Mucosa of stomach (tissue), 1 donor: ENCODE measurements around the gene IL1RL2.
A peak's percentile ranks its signal among the peaks of the same experiment; 100 is the strongest.

Experiments used
- H3K27me3 ChIP-seq: one replicate; pipeline ENCODE4 v1.7.0; 2013; ENCODE audit warnings: mild to moderate bottlenecking, low read length; ENCODE audit not compliant: control insufficient read depth, insufficient read depth
- H3K36me3 ChIP-seq: one replicate; pipeline ENCODE4 v1.7.0; 2013; ENCODE audit warnings: low read length; ENCODE audit not compliant: control insufficient read depth, insufficient read depth
- H3K4me1 ChIP-seq: one replicate; pipeline ENCODE4 v1.7.0; 2013; ENCODE audit warnings: mild to moderate bottlenecking, low read length; ENCODE audit not compliant: control insufficient read depth, insufficient read depth
- H3K4me3 ChIP-seq: one replicate; pipeline ENCODE4 v1.7.0; 2013; ENCODE audit warnings: low read length
- H3K9ac ChIP-seq: one replicate; pipeline ENCODE4 v1.7.0; 2013; ENCODE audit warnings: mild to moderate bottlenecking, low read length, moderate library complexity
- H3K9me3 ChIP-seq: one replicate; pipeline ENCODE4 v1.7.0; 2013; ENCODE audit warnings: mild to moderate bottlenecking, low read length, moderate library complexity; ENCODE audit not compliant: control insufficient read depth
- donor health status: Pancreatic carcinoma.

The IL1RL2 gene

GRCh38 chr2:102217032-102217431, 30.2 kb downstream of the IL1RL2 start:
- no peaks in the 10 kb centered on the region for H3K36me3 ChIP-seq
- no peaks in the 10 kb centered on the region for H3K4me1 ChIP-seq
- H3K4me3 ChIP-seq = no peak overlapping the region
- H3K9ac ChIP-seq = no peak overlapping the region
- H3K27me3 ChIP-seq = no peaks in the 10 kb centered on the region
- peaks cover 3% of the 10 kb centered on the region for H3K9me3 ChIP-seq

- Histone ChIP-seq H3K4me3 (no peak overlapping the region), H3K36me3 (no peaks in the 10 kb centered on the region), H3K9me3 (no peaks in the 10 kb centered on the region), H3K4me1 (peaks cover 25% of the 10 kb centered on the region), H3K9ac (no peak overlapping the region), H3K27me3 (no peaks in the 10 kb centered on the region)
These were observed 38.3 kb downstream of the IL1RL2 start for GRCh38 chr2:102224824-102225739.

GRCh38 chr2:102226171-102226570, 39.3 kb downstream of the IL1RL2 start:
- H3K36me3 ChIP-seq = no peaks in the 10 kb centered on the region
- no peaks in the 10 kb centered on the region for H3K27me3 ChIP-seq
- no peak overlapping the region for H3K9ac ChIP-seq
- no peaks in the 10 kb centered on the region for H3K9me3 ChIP-seq
- peaks cover 25% of the 10 kb centered on the region for H3K4me1 ChIP-seq
- H3K4me3 ChIP-seq = no peak overlapping the region

- Histone ChIP-seq H3K9ac (peak overlapping the region; percentile 36), H3K4me1 (peaks cover 25% of the 10 kb centered on the region), H3K4me3 (no peak overlapping the region)
These were observed 40.0 kb downstream of the IL1RL2 start for GRCh38 chr2:102226612-102227391.

GRCh38 chr2:102229141-102229769, 42.4 kb downstream of the IL1RL2 start:
- Histone ChIP-seq H3K9me3 (no peaks in the 10 kb centered on the region), H3K9ac (no peak overlapping the region), H3K27me3 (no peaks in the 10 kb centered on the region), H3K36me3 (no peaks in the 10 kb centered on the region), H3K4me3 (no peak overlapping the region), H3K4me1 (peaks cover 25% of the 10 kb centered on the region)

More at GRCh38 chr2:102226612-102227391, 40.0 kb downstream of the IL1RL2 start:
- Histone ChIP-seq H3K27me3 (no peaks in the 10 kb centered on the region), H3K36me3 (no peaks in the 10 kb centered on the region), H3K9me3 (no peaks in the 10 kb centered on the region)

GRCh38 chr2:102230410-102230909, 43.6 kb downstream of the IL1RL2 start:
- H3K9me3 ChIP-seq = no peaks in the 10 kb centered on the region
- H3K4me1 ChIP-seq = peaks cover 25% of the 10 kb centered on the region
- no peak overlapping the region for H3K9ac ChIP-seq
- H3K36me3 ChIP-seq = no peaks in the 10 kb centered on the region
- H3K27me3 ChIP-seq = no peaks in the 10 kb centered on the region
- no peak overlapping the region for H3K4me3 ChIP-seq

GRCh38 chr2:102233132-102233884, 46.5 kb downstream of the IL1RL2 start:
- Histone ChIP-seq H3K36me3 (no peaks in the 10 kb centered on the region), H3K4me1 (peaks cover 8% of the 10 kb centered on the region), H3K27me3 (no peaks in the 10 kb centered on the region), H3K9me3 (no peaks in the 10 kb centered on the region), H3K4me3 (no peak overlapping the region), H3K9ac (no peak overlapping the region)

GRCh38 chr2:102235042-102235473, 48.2 kb downstream of the IL1RL2 start:
- Histone ChIP-seq H3K27me3 (no peaks in the 10 kb centered on the region), H3K9ac (no peak overlapping the region), H3K36me3 (no peaks in the 10 kb centered on the region), H3K9me3 (no peaks in the 10 kb centered on the region), H3K4me3 (no peak overlapping the region), H3K4me1 (peaks cover 8% of the 10 kb centered on the region)

GRCh38 chr2:102235491-102235890, 48.7 kb downstream of the IL1RL2 start:
- Histone ChIP-seq H3K4me1 (peaks cover 11% of the 10 kb centered on the region), H3K9me3 (no peaks in the 10 kb centered on the region), H3K27me3 (no peaks in the 10 kb centered on the region), H3K36me3 (no peaks in the 10 kb centered on the region), H3K9ac (no peak overlapping the region), H3K4me3 (no peak overlapping the region)

GRCh38 chr2:102236132-102236531, 49.3 kb downstream of the IL1RL2 start:
- Histone ChIP-seq H3K4me3 (no peak overlapping the region), H3K4me1 (peaks cover 18% of the 10 kb centered on the region), H3K27me3 (no peaks in the 10 kb centered on the region), H3K9me3 (no peaks in the 10 kb centered on the region), H3K36me3 (no peaks in the 10 kb centered on the region), H3K9ac (no peak overlapping the region)

GRCh38 chr2:102237176-102237575, 50.4 kb downstream of the IL1RL2 start:
- Histone ChIP-seq H3K4me1 (peaks cover 21% of the 10 kb centered on the region), H3K9ac (no peak overlapping the region), H3K27me3 (no peaks in the 10 kb centered on the region), H3K36me3 (no peaks in the 10 kb centered on the region), H3K9me3 (no peaks in the 10 kb centered on the region), H3K4me3 (no peak overlapping the region)
